GM12891 (cell line): ENCODE data around the gene THADA.

Experiments
- POLR2A ChIP-seq: IDR thresholded peaks from 2 replicates; pipeline ENCODE4 v1.6.1; 2011; ENCODE audit warnings: low read depth, low read length, control low read depth
- POLR2AphosphoS5 ChIP-seq: IDR thresholded peaks from 2 replicates; pipeline ENCODE4 v1.6.1; 2011; ENCODE audit warnings: low read depth, low read length, control low read depth
- POU2F2 ChIP-seq: IDR thresholded peaks from 2 replicates; pipeline ENCODE4 v1.6.1; 2011; ENCODE audit warnings: low read depth, mild to moderate bottlenecking, control low read depth, low read length, moderate library complexity
- SPI1 ChIP-seq: IDR thresholded peaks from 2 replicates; pipeline ENCODE4 v1.6.1; 2011; ENCODE audit warnings: low read depth, low read length, control low read depth

GRCh38 chr2:43241558-43241957, 354.3 kb downstream of the THADA start:
- no peak for TF ChIP-seq POLR2A
- no peak for TF ChIP-seq POU2F2
- no peak for TF ChIP-seq POLR2AphosphoS5
- no peak for TF ChIP-seq SPI1
